ENCODE data around the gene DOK5.

The DOK5 gene

DNA sequence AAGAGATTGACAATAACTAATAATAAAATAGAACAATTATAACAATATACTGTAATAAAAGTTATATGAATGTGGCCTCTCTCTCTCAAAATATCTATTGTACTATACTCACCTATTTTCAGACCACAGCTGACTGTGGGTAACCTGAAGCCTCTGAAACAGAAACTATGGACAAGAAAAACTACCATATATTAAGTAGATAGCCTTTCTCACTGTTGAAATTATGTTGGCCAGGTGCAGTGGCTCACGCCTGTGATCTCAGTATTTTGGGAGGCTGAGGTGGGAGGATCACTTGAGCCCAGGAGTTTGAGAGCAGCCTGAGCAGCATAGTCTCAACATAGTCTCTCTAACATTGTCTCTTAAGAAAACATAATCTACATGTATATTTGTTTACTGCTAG lies 89.9 kb downstream of the DOK5 start:
- no peak for DNase-seq

DNA sequence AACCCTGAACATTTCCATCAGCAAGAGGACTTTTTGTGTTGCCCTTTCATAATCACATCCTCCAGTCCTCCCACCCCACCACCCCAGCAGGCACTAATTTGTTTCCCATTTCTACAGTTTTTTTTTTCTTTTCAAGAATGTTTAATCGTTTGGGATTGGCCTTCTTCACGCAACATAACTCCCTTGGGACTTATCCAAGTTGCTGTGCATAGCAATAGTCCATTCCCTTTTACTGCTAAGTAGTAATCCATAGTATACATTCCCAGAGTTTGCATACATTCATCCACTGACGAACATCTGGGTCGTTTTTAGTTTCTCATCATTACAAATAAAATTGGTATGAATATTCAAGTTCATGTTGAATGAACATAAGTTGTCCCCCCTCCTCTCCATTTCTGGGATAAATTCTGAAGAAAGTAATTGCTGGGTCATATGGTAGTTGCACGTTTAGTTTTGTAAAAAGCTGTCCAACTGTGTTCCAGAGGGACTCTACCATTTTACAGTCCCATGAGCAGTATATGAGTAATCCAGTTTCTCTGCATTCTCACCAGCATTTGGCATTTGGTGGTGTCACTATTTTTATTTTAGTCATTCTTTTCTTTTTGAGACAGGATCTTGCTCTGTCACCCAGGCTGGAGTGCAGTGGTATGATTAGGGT lies 90.8 kb downstream of the DOK5 start:
- DNase-seq: no peak

DNA sequence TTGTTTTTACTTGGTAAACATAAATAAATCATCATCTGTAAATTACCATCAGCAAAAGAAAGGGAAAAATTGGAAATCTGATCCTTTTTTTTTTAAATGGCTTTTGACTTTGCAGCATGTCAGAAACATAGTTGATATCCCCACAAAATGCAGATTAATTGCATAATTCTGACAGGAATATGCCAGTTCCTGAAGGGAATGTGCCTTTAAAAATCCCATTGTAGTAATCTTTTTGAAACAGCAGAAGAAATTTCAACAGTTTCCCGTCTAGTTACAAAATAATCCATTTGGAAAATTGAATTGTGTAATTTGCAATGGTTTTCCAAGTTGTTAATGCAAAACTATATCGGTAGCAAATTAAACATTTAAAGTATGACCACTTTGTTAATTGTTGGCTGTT lies 95.2 kb downstream of the DOK5 start:
- DNase-seq: no peak

DNA sequence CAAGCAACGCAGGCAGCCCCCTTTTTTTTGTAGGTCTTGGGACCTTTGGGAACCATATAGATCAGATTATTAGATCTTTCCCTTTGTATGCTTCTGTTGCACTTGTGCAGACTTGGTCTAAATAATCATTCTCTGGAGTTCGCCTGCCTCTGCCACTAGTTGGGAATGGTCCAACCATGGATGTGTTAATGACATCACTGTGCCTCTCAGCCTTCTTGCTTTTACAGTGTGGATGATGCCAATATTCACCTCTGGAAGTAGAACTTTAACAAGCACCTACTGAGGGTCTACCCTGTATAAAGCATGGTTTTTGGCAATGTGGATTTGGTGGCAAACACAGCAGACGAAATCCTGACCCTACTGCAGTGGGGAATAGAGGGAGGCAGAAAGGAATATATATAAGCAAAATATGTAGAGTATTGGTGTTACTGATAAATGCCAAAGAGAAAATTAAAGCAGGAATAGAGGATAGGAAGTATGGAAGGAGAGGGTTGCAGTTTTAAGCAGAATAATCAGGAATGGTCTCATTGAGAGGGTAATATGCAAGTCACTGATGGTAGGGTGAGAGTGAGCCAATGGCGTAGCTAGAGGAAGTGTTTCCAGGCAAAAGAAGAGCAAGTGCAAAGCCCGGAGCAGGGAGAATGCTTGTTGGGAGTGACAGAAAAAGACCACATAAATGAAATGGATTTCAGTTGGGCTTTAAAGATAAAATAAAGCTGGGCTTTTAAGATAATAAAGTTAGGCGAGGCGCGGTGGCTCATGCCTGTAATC lies 97.5 kb downstream of the DOK5 start:
- DNase-seq: no peak

DNA sequence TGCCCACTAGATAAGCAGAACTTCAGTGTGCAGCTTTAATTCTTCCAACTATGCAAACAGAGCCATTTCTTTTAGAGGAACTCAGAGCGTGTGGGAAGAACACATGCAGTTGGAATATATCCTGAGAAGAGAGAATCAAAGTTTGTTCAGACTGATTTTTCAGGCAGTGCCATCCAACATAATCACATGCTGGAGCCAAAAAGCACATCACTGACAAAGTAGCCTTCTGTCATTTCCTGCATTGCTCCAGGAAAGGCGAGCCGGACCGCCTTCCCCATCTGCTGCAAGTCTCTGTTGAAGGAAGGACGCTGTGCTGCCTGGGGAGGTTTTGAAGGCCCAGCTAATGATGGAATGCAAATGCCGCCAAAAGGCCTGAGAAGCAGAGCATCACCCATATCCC lies 98.4 kb downstream of the DOK5 start:
- no peak for DNase-seq

DNA sequence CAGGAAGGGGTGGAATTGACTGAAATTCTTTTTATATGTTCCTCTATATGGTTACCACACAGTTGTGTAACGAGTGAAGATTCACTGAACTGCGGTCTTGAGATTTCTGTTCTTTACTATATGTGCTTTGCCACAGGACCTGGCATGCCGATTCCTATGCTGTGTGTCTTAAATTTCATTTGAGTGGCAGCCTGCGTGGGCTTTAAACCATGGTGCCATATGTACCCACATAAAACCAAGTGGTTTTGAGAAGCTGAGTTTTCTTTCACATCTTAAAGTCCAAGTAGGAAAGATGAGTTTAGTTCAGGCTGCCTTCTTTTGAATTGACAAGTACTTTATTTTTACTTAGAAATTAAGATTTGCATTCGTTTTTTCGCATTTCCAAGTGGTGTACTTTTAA lies 101.1 kb downstream of the DOK5 start:
- no peak for DNase-seq

DNA sequence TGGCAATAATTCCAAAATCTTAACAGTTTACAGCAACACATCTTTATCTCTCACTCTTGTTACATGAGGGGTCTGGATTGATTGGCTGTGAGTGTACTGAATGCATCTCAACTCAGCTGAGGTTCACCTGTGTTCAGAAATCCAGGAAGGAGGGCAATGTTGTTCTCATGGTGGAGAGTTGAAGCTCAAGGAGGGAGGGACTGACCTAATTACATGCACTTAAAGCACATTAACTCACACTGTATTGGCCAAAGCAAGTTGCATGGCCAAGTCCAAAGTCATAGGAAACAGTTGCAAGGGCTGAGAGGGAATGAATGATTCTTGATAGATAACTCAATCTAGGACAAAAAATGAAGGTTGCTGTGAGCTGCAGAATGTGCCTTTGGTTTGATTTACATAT lies 102.2 kb downstream of the DOK5 start:
- DNase-seq: no peak

DNA sequence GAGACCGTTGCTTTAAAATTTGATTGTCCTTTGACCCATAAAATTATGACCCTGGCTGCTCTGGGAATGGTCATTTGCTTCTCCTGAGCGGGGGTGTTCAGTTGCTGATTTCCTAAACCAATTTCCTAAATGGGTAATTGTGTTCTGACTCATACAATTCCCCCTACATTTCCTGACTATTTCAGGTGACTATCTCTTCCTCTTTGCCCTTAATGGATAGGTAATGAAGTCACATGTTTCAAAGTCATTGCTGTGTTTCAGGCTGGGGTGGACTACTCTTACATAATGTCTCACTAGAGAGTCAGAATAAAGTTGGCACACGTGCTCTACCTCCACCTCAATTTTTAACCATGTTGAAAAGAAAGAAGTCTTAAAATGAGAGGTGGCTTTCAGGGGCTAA lies 109.8 kb downstream of the DOK5 start:
- DNase-seq: no peak

DNA sequence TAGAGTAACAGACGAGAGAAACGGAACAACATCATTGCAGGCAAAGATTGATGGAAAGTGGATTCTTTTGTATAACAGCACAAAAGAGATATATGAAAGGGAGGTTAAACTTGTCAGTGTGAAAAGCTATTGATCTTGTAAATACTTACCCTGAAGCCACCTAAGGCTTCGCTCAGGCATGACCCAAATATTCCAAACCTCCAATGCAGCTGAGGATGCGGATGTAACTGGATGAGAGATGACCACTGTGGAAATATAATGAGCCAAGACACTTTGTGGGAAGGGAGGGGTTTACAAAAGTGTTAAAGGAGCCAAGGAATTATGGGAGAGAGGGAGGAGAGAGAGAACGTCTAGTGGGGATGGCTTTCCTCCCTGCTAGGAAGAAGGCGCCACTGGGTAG lies 112.0 kb downstream of the DOK5 start:
- DNase-seq: no peak

DNA sequence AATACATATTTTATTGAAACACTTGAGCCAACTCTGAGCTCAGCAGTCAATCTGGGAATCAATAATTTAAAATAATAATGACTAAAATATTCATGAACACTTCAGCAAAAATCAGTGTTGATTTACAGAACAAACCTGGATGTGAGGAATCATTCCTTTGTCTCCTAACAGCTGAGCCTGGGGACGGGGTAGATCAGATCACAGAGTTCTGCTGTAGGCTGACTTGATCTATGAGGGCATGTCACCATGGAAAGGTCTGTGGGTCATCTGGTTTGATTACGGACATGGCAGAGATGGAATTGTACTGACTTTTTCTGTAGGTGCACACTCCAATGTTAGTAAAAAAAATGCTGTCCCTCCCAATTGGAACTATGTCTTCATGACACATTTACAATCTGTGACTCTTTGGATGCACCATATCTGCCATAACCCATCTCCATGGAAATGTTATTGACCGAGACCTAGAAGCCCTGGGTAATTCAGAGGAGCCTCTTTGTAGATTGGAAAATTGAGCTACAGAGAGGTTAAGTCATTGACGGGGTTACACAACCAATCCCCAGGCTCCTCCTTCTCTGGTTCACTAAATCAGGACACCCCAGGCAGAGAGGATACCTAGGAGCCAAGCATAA lies 114.1 kb downstream of the DOK5 start:
- no peak for DNase-seq

DNA sequence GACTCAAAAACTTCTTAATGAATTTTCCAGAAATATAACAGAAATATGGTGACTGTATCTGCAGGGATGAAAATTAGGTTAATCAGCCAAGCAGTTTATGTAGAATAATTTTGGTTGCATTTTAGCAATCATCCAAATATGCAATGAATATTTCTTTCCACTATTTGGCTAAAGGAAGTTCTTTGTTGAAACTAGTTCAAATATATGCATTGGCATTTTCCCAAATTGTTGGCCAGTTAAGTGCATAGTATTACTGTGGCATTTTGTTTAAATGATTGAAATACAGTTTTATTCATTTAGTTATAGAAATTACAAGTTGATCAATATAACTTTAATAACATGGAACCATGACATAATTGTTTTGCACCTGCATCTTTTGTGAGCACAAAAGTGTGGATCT lies 115.5 kb downstream of the DOK5 start:
- no peak for DNase-seq

DNA sequence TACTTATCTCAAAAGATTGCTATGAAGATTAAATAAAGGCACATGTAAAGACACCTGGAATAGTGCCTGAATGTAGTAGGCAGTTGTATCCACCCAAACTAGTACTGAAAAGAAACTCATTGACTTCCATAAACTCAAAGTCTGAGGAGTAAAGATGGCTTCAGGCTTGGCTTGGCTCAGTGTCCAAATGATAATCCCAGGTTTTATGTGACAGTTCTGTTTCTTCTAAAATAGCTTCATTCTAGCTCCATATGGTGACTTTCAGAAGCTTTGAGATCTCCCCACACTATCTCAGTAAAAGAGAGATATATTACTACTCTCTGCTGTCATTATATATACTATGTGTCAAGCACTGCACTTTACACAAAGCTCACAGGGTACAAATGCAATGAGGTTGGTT lies 121.3 kb downstream of the DOK5 start:
- DNase-seq: no peak

DNA sequence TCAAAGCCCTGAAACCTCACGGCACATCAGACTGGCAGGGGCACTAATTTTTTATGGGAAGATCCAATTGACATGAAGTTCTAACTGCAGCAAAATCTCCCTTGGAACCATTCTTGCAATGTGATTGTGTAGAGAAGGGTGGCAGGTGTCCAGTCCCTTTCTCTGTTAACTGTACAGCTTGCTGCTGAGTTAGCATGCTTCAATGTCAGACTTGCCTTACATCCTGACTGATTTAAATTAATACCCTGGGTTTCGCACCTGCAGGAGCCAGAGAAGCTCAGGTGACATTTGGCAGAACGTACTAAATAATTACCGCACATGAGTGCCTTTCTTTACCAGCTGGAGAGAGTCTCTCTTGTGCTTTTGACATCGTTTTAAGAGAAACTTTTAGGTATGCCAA lies 123.0 kb downstream of the DOK5 start:
- DNase-seq: no peak

DNA sequence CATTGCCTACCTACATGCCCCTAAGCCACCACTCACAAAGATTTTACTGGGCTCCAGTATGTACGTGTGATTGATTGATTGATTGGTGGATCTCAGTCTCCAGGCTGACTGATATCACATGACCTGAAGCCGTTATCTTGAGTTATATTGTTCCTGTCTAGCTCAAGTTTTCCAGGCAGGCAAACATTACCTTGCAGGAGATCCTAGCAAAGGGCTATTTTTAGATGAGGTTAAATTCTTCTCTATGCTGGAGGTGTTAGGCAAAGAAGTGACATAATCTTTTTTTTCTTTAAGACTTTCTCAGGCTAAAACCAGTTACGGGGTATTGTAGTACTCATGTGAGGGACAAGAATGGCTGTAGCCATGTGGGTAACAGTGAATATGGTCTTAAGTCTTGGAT lies 125.2 kb downstream of the DOK5 start:
- DNase-seq: no peak

DNA sequence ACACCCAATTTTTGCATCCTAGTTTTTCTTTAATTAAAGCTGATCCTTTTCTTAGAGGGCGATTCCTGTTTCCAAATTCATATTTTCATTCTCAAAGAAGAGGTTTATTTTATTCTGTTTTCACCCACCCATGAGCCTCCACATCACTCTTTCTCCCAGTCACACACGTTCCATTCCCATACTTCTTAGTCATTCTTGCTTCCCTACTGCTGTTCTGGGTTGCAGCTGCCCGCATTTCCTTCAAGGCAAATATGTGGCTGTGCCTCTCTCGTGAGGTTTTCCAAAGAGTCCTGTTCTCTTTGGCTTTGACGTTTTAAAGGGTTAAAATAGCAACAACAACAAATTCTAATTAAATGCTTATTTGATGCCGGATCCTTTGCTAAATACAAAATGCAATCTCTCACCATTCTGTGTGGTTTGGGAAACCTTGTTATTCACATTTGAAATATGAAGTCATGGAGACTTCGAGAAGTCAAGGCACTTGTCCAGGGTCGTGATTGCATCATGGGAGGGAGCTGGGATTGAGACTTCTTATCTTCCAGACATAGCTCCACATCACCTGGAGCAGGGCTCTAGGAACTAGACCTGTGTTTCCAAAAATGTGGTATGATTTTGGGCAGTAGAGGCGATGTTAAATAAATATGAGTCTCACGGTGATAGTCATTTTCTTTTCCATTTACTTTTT lies 126.6 kb downstream of the DOK5 start:
- DNase-seq: no peak

DNA sequence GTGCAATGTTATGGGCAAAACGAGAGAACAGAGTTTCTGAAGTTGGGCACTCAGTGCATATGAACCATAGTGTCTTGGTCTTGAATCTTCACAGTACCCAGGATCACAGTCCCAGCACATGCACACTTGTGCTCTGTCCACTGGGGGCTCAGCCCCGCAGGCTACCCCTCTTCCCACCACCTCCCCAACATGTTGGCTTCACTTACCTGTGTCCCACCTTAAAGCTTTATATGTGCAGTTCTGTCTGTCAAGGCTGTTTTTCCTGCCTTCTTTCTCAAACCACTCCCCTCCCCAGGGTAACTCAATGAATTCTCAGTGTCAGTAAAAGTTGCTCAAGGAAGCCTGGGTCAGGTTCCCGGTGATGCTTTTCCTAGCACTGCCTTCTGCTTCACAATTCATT lies 129.9 kb downstream of the DOK5 start:
- DNase-seq: no peak

DNA sequence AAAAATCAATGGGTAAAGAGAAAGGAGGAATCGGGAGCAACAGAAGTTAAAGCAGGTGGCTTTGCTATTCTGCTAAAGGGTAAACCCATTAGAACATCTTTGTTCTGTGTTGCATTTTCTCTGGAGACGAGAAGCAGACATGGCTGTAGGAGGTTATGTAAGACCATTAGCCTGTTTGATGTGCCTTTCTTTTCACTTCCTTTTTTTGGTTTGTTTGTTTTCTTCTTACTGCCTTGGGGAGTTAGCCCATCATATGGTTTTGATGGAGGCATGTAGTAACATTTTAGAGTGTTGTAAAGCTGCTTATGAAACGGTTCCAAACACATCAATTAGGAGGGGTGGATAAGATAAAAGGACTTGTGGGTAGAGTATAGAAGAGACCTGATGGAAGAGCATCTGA lies 131.0 kb downstream of the DOK5 start:
- no peak for DNase-seq

DNA sequence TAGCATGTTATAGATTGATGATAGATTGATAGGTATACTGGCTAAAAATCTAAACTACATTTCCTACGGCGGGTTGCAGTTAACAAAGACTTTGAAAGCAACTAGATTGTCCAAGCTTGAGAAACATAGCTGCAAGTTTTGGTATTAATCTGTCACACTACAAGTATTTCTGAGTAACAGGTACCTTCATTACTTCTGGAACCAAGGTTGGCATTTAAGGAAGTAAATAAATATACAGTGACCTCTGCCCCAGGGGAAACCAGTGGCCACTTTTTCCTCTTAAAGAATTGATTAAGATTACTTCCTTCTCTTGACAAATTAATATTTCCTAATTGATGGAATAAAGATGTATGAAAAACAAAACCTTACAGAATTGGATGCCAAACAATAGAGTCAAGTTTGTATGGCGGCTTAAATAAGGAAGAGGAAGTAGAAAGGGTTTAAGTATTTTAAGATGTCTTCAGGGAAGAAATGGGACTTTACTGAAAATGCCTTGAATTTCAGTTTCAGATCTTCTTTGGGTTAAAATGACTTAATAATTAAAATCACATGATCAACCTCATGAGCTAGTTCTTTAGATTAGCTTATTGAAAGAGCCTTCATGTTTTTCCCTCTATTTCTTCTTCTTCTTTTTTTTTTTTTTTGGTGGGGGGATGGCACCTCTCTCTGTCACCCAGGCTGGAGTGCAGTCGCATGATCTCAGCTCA lies 132.8 kb downstream of the DOK5 start:
- no peak for DNase-seq

DNA sequence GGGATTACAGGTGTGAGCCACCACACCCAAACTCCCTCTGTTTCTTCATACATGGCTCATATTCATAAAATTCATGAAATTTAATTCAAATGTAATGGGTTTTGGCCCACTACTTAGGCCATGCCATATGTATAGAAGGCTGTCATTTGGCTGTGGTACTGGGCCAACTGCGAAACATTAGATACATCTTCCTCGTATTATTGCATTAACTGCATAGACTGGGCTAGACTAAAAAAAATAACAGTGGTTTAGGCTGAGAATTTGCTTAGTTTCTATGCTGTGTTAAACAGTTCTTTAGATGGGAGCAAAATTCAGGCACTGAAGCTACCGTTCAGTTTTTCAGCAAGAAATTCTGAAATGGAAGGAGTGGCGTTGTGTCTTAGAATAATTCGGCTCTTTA lies 133.6 kb downstream of the DOK5 start:
- no peak for DNase-seq

DNA sequence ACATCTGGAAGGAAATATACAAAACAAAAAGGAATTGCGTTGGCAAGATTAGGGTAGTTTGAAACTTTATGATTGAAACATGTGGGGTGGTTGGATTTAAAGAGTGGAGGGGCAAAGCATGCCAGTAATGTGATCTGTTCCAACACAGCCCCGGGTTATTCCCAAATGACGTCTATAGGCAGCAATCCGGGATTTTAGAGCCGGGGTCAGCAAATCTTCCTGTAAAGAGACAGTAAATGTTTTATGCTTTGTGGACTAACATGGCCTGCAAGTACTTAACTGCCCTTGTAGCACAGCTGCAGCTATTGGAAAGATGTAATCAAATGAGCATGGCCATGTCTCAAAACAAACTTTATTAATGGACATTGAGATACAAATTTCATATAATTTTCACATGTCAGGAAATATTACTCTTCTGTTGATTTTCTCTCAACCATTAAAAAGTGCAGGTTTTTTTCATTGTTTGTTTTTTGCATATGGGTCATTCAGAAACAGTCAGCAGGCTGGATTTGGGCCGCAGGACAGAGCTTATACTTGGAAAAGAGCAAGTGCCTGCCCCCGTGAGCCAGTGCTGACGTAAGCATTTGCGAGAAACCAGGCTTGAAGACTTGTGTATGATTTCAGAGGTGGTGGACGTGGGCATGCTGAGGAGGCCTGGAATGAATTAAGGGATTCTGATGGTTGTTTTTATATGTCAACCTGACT lies 136.5 kb downstream of the DOK5 start:
- DNase-seq: no peak

DNA sequence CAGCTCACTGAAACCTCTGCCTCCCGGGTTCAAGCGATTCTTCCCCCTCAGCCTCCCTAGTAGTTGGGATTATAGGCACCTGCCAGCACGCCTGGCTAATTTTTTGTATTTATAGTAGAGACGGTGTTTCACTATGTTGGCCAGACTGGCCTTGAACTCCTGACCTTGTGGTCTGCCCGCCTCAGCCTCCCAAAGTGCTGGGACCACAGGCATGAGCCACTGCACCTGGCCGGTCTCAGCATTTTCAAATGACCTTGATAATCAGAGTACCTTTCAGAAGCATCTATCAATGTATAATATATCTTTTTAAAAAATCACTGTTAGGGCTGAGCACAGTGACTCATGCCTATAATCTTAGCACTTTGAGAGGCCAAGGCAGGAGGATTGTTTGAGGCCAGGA lies 143.0 kb downstream of the DOK5 start:
- DNase-seq: no peak

DNA sequence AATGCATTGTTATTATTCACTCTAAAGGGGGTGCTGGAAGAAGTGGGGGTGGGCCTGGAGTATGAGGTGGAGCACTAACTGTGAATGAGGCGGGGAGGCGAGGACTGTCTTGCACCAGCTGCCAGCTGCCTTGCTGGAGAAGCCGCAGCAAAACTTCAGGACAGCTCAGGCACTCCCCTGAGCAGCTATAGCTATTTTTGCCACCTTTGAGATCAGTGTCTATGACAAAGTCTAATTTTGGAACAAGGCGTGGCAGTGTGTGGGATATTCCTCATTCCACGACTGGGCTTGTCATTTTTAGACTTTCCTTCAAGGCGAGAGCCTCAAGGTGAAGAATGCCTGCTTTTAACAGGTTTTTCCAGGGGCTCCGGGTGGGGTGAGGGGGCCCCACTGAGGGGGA lies 143.8 kb downstream of the DOK5 start:
- no peak for DNase-seq

DNA sequence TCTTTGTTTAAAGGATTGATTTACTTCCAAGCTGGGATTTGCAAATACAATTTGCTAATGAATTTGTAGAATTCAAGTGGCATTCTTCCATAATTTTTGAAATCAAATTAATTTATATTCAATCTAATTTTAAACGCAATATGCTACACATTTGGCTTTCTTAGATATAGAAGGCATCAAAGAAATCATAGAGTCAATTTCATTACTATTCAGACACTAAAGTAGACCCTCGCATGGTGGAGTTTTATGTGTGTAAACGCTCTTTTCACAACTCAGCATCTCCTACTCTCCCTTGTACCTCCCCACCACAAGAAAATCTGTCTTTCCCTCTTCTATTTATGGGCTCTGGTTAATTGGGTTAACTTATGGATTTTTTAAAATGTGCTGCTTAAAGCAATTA lies 144.3 kb downstream of the DOK5 start:
- no peak for DNase-seq

Measured in islet precursor cell (in vitro differentiated cells).